ENCODE data around the gene PHKA1. TPM values are rescaled to one million over a fixed set of nuclear protein-coding genes. Genes with fewer than 3 reads are reported as not detected.
"Not testable (repeated sequence)": the region's sequence is repeated elsewhere in the genome, so short reads cannot be mapped to it uniquely, and the experiment has no call there.

PHKA1 gene
- total and polyA plus RNA-seq, 2 experiments from 2014 or later: 2.7 to 6.7 TPM

DNA sequence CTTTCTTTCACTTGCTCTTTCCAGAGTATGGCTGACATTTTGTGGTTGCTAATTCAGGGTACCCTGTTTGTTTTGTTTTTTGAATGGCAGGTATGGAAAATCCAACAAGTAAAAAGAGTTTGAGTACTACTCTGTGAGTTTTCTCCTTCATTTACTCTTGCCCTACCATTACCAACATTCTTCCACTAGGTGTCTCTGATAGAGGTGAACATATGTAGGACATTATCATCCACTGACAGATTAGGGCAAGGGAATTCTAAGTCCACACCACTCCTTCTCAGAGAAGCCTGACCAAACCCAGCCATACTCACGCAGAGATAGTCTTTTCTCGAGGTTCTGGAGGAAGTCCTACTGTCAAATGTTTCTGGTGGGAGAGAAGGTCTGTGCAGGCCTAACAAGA is 104.8 kb downstream of the PHKA1 start:
- peak; percentile 10 for DNase-seq (ENCODE audit: low spot score)
- H3K27ac ChIP-seq: no peak overlapping the region
- H3K4me3 ChIP-seq: no peak overlapping the region
- no peak overlapping the region for H3K4me2 ChIP-seq
- no peaks in the 10 kb centered on the region for H3K9me2 ChIP-seq (replicated peaks; ENCODE audit: insufficient read depth)
- no peaks in the 10 kb centered on the region for H3K36me3 ChIP-seq (replicated peaks; ENCODE audit: insufficient read depth, low read depth)
- H2AFZ ChIP-seq: no peak overlapping the region
- no peaks in the 10 kb centered on the region for H3K9me3 ChIP-seq (ENCODE audit: low read depth)
- TF ChIP-seq, protein P1, sequence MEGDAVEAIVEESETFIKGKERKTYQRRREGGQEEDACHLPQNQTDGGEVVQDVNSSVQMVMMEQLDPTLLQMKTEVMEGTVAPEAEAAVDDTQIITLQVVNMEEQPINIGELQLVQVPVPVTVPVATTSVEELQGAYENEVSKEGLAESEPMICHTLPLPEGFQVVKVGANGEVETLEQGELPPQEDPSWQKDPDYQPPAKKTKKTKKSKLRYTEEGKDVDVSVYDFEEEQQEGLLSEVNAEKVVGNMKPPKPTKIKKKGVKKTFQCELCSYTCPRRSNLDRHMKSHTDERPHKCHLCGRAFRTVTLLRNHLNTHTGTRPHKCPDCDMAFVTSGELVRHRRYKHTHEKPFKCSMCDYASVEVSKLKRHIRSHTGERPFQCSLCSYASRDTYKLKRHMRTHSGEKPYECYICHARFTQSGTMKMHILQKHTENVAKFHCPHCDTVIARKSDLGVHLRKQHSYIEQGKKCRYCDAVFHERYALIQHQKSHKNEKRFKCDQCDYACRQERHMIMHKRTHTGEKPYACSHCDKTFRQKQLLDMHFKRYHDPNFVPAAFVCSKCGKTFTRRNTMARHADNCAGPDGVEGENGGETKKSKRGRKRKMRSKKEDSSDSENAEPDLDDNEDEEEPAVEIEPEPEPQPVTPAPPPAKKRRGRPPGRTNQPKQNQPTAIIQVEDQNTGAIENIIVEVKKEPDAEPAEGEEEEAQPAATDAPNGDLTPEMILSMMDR (IDR thresholded peaks at IDR 0.05; ENCODE audit: poor library complexity): peak; percentile 14
- TF ChIP-seq EZH2 (IDR thresholded peaks at IDR 0.05; ENCODE audit: borderline replicate concordance): no peak
- no peaks in the 10 kb centered on the region for H3K4me1 ChIP-seq (ENCODE audit: insufficient read depth)
- no peaks in the 10 kb centered on the region for H3K27me3 ChIP-seq
- H3K79me2 ChIP-seq: no peaks in the 10 kb centered on the region
- 31% methylated on average over 2 of the region's 2 CpGs for WGBS (ENCODE audit: low lambda C conversion rate, missing lambda C conversion rate)
- H4K20me1 ChIP-seq (ENCODE audit: insufficient read depth, poor library complexity, severe bottlenecking): no peaks in the 10 kb centered on the region

DNA sequence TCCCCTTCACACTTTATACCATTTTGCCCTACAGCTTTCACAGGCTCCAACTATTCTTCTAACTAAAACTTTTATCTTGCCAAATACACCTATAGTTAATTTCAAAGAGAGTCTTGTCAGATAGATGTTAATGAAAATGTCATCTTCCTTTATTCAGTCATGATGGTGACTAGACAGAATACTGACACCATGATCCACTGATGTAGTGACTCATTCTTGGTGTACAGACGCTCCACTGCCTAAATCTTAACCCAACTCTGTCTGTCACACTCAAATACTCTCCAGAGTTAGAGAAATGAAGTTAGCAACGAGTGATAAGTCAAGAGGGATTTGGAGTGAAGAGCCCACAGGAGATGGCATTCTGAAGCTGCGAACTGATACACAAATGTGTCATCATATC is 109.4 kb downstream of the PHKA1 start:
- WGBS (ENCODE audit: low lambda C conversion rate, missing lambda C conversion rate): 53% methylated on average over 3 of the region's 3 CpGs
- TF ChIP-seq EZH2 (IDR thresholded peaks at IDR 0.05; ENCODE audit: borderline replicate concordance): no peak
- TF ChIP-seq, protein P1 (IDR thresholded peaks at IDR 0.05; ENCODE audit: poor library complexity): no peak
- TF ChIP-seq EZH2phosphoT487 (IDR thresholded peaks at IDR 0.05; ENCODE audit: low read depth, severe bottlenecking, unreplicated experiment): no peak
- Histone ChIP-seq H3K4me3 (no peak overlapping the region), H3K79me2 (no peaks in the 10 kb centered on the region), H3K27ac (no peak overlapping the region), H3K9me2 (replicated peaks; ENCODE audit: insufficient read depth) (no peaks in the 10 kb centered on the region), H3K36me3 (replicated peaks; ENCODE audit: insufficient read depth, low read depth) (no peaks in the 10 kb centered on the region), H3K4me2 (no peak overlapping the region), H3K4me1 (ENCODE audit: insufficient read depth) (no peaks in the 10 kb centered on the region), H3K9me3 (ENCODE audit: low read depth) (no peaks in the 10 kb centered on the region), H2AFZ (no peak overlapping the region), H4K20me1 (ENCODE audit: insufficient read depth, poor library complexity, severe bottlenecking) (no peaks in the 10 kb centered on the region), H3K27me3 (no peaks in the 10 kb centered on the region)
- DNase-seq (ENCODE audit: low spot score): no peak

DNA sequence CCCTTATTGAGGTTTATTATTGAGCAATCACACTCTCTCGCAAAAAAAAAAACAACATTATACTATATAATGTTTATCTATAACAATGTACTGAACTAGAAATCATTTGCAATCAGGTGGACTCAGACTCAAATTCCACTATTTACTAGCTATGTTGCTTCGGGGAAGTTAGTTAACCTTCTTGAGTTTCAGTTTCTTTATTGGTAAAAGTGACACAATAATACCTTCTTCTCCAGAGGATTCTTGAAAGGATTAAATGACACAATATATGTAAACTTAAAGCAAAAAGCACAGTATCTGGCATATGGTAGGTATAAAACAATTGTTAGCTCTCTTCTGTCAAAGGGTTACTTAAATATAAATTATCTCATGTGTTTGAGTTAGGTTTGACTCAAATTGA is 110.0 kb downstream of the PHKA1 start:
- H3K36me3 ChIP-seq (replicated peaks; ENCODE audit: insufficient read depth, low read depth): no peaks in the 10 kb centered on the region
- H3K9me3 ChIP-seq (ENCODE audit: low read depth): no peaks in the 10 kb centered on the region
- H3K4me1 ChIP-seq (ENCODE audit: insufficient read depth): no peaks in the 10 kb centered on the region
- H3K9me2 ChIP-seq (replicated peaks; ENCODE audit: insufficient read depth): no peaks in the 10 kb centered on the region
- H3K4me3 ChIP-seq: no peak overlapping the region
- no peak for TF ChIP-seq EZH2 (IDR thresholded peaks at IDR 0.05; ENCODE audit: borderline replicate concordance)
- TF ChIP-seq, protein P1 (IDR thresholded peaks at IDR 0.05; ENCODE audit: poor library complexity): no peak
- no peak for TF ChIP-seq EZH2phosphoT487 (IDR thresholded peaks at IDR 0.05; ENCODE audit: low read depth, severe bottlenecking, unreplicated experiment)
- no peaks in the 10 kb centered on the region for H3K79me2 ChIP-seq
- H4K20me1 ChIP-seq (ENCODE audit: insufficient read depth, poor library complexity, severe bottlenecking): no peaks in the 10 kb centered on the region
- no peaks in the 10 kb centered on the region for H3K27me3 ChIP-seq
- WGBS (ENCODE audit: low lambda C conversion rate, missing lambda C conversion rate): 81% methylated on average over 2 of the region's 2 CpGs
- DNase-seq (ENCODE audit: low spot score): no peak
- H3K27ac ChIP-seq: no peak overlapping the region
- no peak overlapping the region for H3K4me2 ChIP-seq
- H2AFZ ChIP-seq: no peak overlapping the region

DNA sequence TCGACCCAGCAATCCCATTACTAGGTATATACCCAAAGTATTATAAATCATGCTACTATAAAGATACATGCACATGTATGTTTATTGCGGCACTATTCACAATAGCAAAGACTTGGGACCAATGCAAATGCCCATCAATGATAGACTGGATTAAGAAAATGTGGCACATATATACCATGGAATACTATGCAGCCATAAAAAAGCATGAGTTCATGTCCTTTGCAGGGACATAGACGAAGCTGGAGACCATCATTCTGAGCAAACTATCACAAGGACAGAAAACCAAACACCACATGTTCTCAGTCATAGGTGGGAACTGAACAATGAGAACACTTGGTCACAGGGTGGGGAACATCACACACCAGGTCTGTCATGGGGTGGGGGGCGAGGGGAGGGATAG is 123.1 kb downstream of the PHKA1 start:
- not testable (repeated sequence) for H3K27me3 ChIP-seq; H3K4me1 ChIP-seq (ENCODE audit: insufficient read depth); H2AFZ ChIP-seq; DNase-seq (ENCODE audit: low spot score); H3K9me2 ChIP-seq (replicated peaks; ENCODE audit: insufficient read depth); H3K4me2 ChIP-seq; H3K79me2 ChIP-seq; H3K27ac ChIP-seq; H3K4me3 ChIP-seq; H3K9me3 ChIP-seq (ENCODE audit: low read depth); H3K36me3 ChIP-seq (replicated peaks; ENCODE audit: insufficient read depth, low read depth); H4K20me1 ChIP-seq (ENCODE audit: insufficient read depth, poor library complexity, severe bottlenecking)
- WGBS (ENCODE audit: low lambda C conversion rate, missing lambda C conversion rate): 74% methylated on average over 4 of the region's 4 CpGs

All from hepatocyte (in vitro differentiated cells).